Measurements from ENCODE around the gene ABHD2.

ABHD2 gene

GRCh38 chr15:89109238-89109637, 21.0 kb downstream of the ABHD2 start:
- peaks cover 29 to 38% of the 10 kb centered on the region in 2 experiments for H3K4me1 ChIP-seq (ENCODE audit: control insufficient read depth in 1 of 2, insufficient read depth in 2 of 2, low read length in 2 of 2)
- no peak overlapping the region for H3K14ac ChIP-seq (ENCODE audit: low read length)
- H3K9ac ChIP-seq (ENCODE audit: low read length): no peak overlapping the region
- no peak overlapping the region for H3K4me3 ChIP-seq (ENCODE audit: low read depth, low read length)
- H2BK5ac ChIP-seq (ENCODE audit: low read depth, low read length, poor library complexity): peak overlapping the region; percentile 18
- no peaks in the 10 kb centered on the region for H3K27me3 ChIP-seq (ENCODE audit: insufficient read depth, low read length)
- H3K9me3 ChIP-seq (ENCODE audit: insufficient read depth, low read depth, low read length): no peaks in the 10 kb centered on the region
- peaks cover under 1% of the 10 kb centered on the region for H3K79me2 ChIP-seq (ENCODE audit: control insufficient read depth, insufficient read depth, low read length, poor library complexity)
- no peak overlapping the region for H2BK120ac ChIP-seq (ENCODE audit: insufficient read depth, low read length, poor library complexity)
- H3K23ac ChIP-seq (ENCODE audit: low read length): no peak overlapping the region
- no peak overlapping the region for H2AK5ac ChIP-seq (ENCODE audit: low read length)
- no peak overlapping the region for H3K18ac ChIP-seq (ENCODE audit: low read length)
- no peak overlapping the region for H3K4me2 ChIP-seq (ENCODE audit: low read length)
- H3K27ac ChIP-seq (ENCODE audit: low read depth, low read length): peak overlapping the region; percentile 37
- peaks cover 11% of the 10 kb centered on the region for H3K79me1 ChIP-seq (ENCODE audit: low read length)
- no peak for DNase-seq
- no peak overlapping the region for H2AFZ ChIP-seq (ENCODE audit: insufficient read depth, low read length, poor library complexity)
- no CpG with 5 or more reads among the region's 4 CpGs for WGBS (ENCODE audit: extremely low coverage, insufficient coverage, insufficient read length)
- H2BK12ac ChIP-seq (ENCODE audit: low read length): peak overlapping the region; percentile 15
- no peak overlapping the region for H3K4ac ChIP-seq (ENCODE audit: low read depth, low read length)
- H4K8ac ChIP-seq (ENCODE audit: low read depth, low read length): no peak overlapping the region
- no peaks in the 10 kb centered on the region for H3K36me3 ChIP-seq (ENCODE audit: control insufficient read depth in 1 of 2, insufficient read depth in 2 of 2, low read length in 2 of 2)
- peak overlapping the region; percentile 59 for H4K91ac ChIP-seq (ENCODE audit: low read depth, low read length)
- H4K12ac ChIP-seq (ENCODE audit: low read depth, low read length): no peak overlapping the region

- Histone ChIP-seq H2BK12ac (ENCODE audit: low read length) (no peak overlapping the region), H3K4ac (ENCODE audit: low read depth, low read length) (no peak overlapping the region), H3K79me1 (ENCODE audit: low read length) (peaks cover 11% of the 10 kb centered on the region), H2AFZ (ENCODE audit: insufficient read depth, low read length, poor library complexity) (no peak overlapping the region), H3K4me3 (ENCODE audit: low read depth, low read length) (no peak overlapping the region), H4K12ac (ENCODE audit: low read depth, low read length) (no peak overlapping the region), H3K4me2 (ENCODE audit: low read length) (no peak overlapping the region), H2BK120ac (ENCODE audit: insufficient read depth, low read length, poor library complexity) (peak overlapping the region; percentile 49), H3K9ac (ENCODE audit: low read length) (no peak overlapping the region), H3K9me3 (ENCODE audit: insufficient read depth, low read depth, low read length) (no peaks in the 10 kb centered on the region), H2AK5ac (ENCODE audit: low read length) (no peak overlapping the region), H3K36me3 (ENCODE audit: control insufficient read depth in 1 of 2, insufficient read depth in 2 of 2, low read length in 2 of 2) (no peaks in the 10 kb centered on the region), H3K4me1 (ENCODE audit: control insufficient read depth in 1 of 2, insufficient read depth in 2 of 2, low read length in 2 of 2) (peaks cover 28 to 37% of the 10 kb centered on the region in 2 experiments), H3K27ac (ENCODE audit: low read depth, low read length) (no peak overlapping the region), H3K27me3 (ENCODE audit: insufficient read depth, low read length) (no peaks in the 10 kb centered on the region), H3K23ac (ENCODE audit: low read length) (no peak overlapping the region), H4K91ac (ENCODE audit: low read depth, low read length) (no peak overlapping the region), H4K8ac (ENCODE audit: low read depth, low read length) (no peak overlapping the region), H3K14ac (ENCODE audit: low read length) (no peak overlapping the region), H3K18ac (ENCODE audit: low read length) (no peak overlapping the region), H2BK5ac (ENCODE audit: low read depth, low read length, poor library complexity) (no peak overlapping the region), H3K79me2 (ENCODE audit: control insufficient read depth, insufficient read depth, low read length, poor library complexity) (no peaks in the 10 kb centered on the region)
- DNase-seq: no peak
- WGBS (ENCODE audit: extremely low coverage, insufficient coverage, insufficient read length): no CpG with 5 or more reads among the region's 8 CpGs
Observed at GRCh38 chr15:89110060-89110459, 21.8 kb downstream of the ABHD2 start.

- no peak overlapping the region for H2BK5ac ChIP-seq (ENCODE audit: low read depth, low read length, poor library complexity)
- no peak overlapping the region for H3K27ac ChIP-seq (ENCODE audit: low read depth, low read length)
- no peak overlapping the region for H3K9ac ChIP-seq (ENCODE audit: low read length)
- no peak overlapping the region for H3K14ac ChIP-seq (ENCODE audit: low read length)
- no peak overlapping the region for H4K12ac ChIP-seq (ENCODE audit: low read depth, low read length)
- no peak overlapping the region for H3K4ac ChIP-seq (ENCODE audit: low read depth, low read length)
- no peak overlapping the region for H3K4me2 ChIP-seq (ENCODE audit: low read length)
- no peak overlapping the region for H2BK120ac ChIP-seq (ENCODE audit: insufficient read depth, low read length, poor library complexity)
- H3K79me1 ChIP-seq (ENCODE audit: low read length): peaks cover 9% of the 10 kb centered on the region
- no peak overlapping the region for H2AFZ ChIP-seq (ENCODE audit: insufficient read depth, low read length, poor library complexity)
- H4K91ac ChIP-seq (ENCODE audit: low read depth, low read length): no peak overlapping the region
- no peak overlapping the region for H3K4me3 ChIP-seq (ENCODE audit: low read depth, low read length)
- no peaks in the 10 kb centered on the region for H3K9me3 ChIP-seq (ENCODE audit: insufficient read depth, low read depth, low read length)
- H3K27me3 ChIP-seq (ENCODE audit: insufficient read depth, low read length): no peaks in the 10 kb centered on the region
- no peak for DNase-seq
- no peaks in the 10 kb centered on the region for H3K36me3 ChIP-seq (ENCODE audit: control insufficient read depth in 1 of 2, insufficient read depth in 2 of 2, low read length in 2 of 2)
- peaks cover 31 to 35% of the 10 kb centered on the region in 2 experiments for H3K4me1 ChIP-seq (ENCODE audit: control insufficient read depth in 1 of 2, insufficient read depth in 2 of 2, low read length in 2 of 2)
- H3K23ac ChIP-seq (ENCODE audit: low read length): no peak overlapping the region
- H2BK12ac ChIP-seq (ENCODE audit: low read length): peak overlapping the region; percentile 31
- H4K8ac ChIP-seq (ENCODE audit: low read depth, low read length): no peak overlapping the region
- H3K18ac ChIP-seq (ENCODE audit: low read length): no peak overlapping the region
- no peak overlapping the region for H2AK5ac ChIP-seq (ENCODE audit: low read length)
- no peaks in the 10 kb centered on the region for H3K79me2 ChIP-seq (ENCODE audit: control insufficient read depth, insufficient read depth, low read length, poor library complexity)
Observed at GRCh38 chr15:89111352-89111751, 23.1 kb downstream of the ABHD2 start.

- peak overlapping the region; percentile 68 for H2AK5ac ChIP-seq (ENCODE audit: low read length)
Observed at GRCh38 chr15:89111961-89112340, 23.7 kb downstream of the ABHD2 start.

More at GRCh38 chr15:89111961-89112340, 23.7 kb downstream of the ABHD2 start:
- peaks cover 9% of the 10 kb centered on the region for H3K79me1 ChIP-seq (ENCODE audit: low read length)
- no peak overlapping the region for H4K12ac ChIP-seq (ENCODE audit: low read depth, low read length)
- H3K36me3 ChIP-seq (ENCODE audit: control insufficient read depth in 1 of 2, insufficient read depth in 2 of 2, low read length in 2 of 2): no peaks in the 10 kb centered on the region
- no peak overlapping the region for H2BK12ac ChIP-seq (ENCODE audit: low read length)
- peaks cover 31 to 35% of the 10 kb centered on the region in 2 experiments for H3K4me1 ChIP-seq (ENCODE audit: control insufficient read depth in 1 of 2, insufficient read depth in 2 of 2, low read length in 2 of 2)
- H2AFZ ChIP-seq (ENCODE audit: insufficient read depth, low read length, poor library complexity): no peak overlapping the region
- H3K9me3 ChIP-seq (ENCODE audit: insufficient read depth, low read depth, low read length): no peaks in the 10 kb centered on the region
- H2BK120ac ChIP-seq (ENCODE audit: insufficient read depth, low read length, poor library complexity): peak overlapping the region; percentile 49
- H3K23ac ChIP-seq (ENCODE audit: low read length): no peak overlapping the region
- H3K79me2 ChIP-seq (ENCODE audit: control insufficient read depth, insufficient read depth, low read length, poor library complexity): no peaks in the 10 kb centered on the region
- no peak for DNase-seq
- H2BK5ac ChIP-seq (ENCODE audit: low read depth, low read length, poor library complexity): no peak overlapping the region
- H3K14ac ChIP-seq (ENCODE audit: low read length): no peak overlapping the region
- no peak overlapping the region for H3K4me2 ChIP-seq (ENCODE audit: low read length)
- WGBS (ENCODE audit: extremely low coverage, insufficient coverage, insufficient read length): no CpG with 5 or more reads among the region's 4 CpGs
- H3K4me3 ChIP-seq (ENCODE audit: low read depth, low read length): no peak overlapping the region
- no peak overlapping the region for H4K91ac ChIP-seq (ENCODE audit: low read depth, low read length)
- no peak overlapping the region for H3K4ac ChIP-seq (ENCODE audit: low read depth, low read length)
- H3K27ac ChIP-seq (ENCODE audit: low read depth, low read length): no peak overlapping the region
- no peaks in the 10 kb centered on the region for H3K27me3 ChIP-seq (ENCODE audit: insufficient read depth, low read length)
- H3K18ac ChIP-seq (ENCODE audit: low read length): no peak overlapping the region
- no peak overlapping the region for H4K8ac ChIP-seq (ENCODE audit: low read depth, low read length)
- no peak overlapping the region for H3K9ac ChIP-seq (ENCODE audit: low read length)
